WTC11 (cell line): ENCODE results near the gene LEKR1. TPM values are rescaled to one million over a fixed set of nuclear protein-coding genes. Genes with fewer than 3 reads are reported as not detected.

Experiments
- AFF4 ChIP-seq: sonication (generic); formaldehyde crosslinking; IDR thresholded peaks from 2 replicates; pipeline ENCODE4 v1.8.1; 2023; ENCODE audit warnings: mild to moderate bottlenecking, missing genetic modification reagents, borderline replicate concordance
- ARID4B ChIP-seq: sonication (generic); formaldehyde crosslinking; IDR thresholded peaks from 2 replicates; pipeline ENCODE4 v1.8.0; 2023; ENCODE audit warnings: missing genetic modification reagents, mild to moderate bottlenecking, borderline replicate concordance
- ATF1 ChIP-seq: sonication (generic); formaldehyde crosslinking; IDR thresholded peaks from 2 replicates; pipeline ENCODE4 v1.8.1; 2023; ENCODE audit warnings: mild to moderate bottlenecking, moderate library complexity, missing genetic modification reagents
- ATF2 ChIP-seq: sonication (generic); formaldehyde crosslinking; IDR thresholded peaks from 2 replicates; pipeline ENCODE4 v1.8.1; 2022; ENCODE audit warnings: low read depth, missing genetic modification reagents, borderline replicate concordance
- ATF3 ChIP-seq: sonication (generic); formaldehyde crosslinking; conservative IDR thresholded peaks from 2 replicates; pipeline ENCODE4 v1.8.1; 2022; ENCODE audit warnings: mild to moderate bottlenecking, missing genetic modification reagents
- ATF6 ChIP-seq: sonication (generic); formaldehyde crosslinking; IDR thresholded peaks from 2 replicates; pipeline ENCODE4 v1.8.1; 2023; ENCODE audit warnings: mild to moderate bottlenecking, missing genetic modification reagents
- ELF4 ChIP-seq: sonication (generic); formaldehyde crosslinking; IDR thresholded peaks from 2 replicates; pipeline ENCODE4 v1.8.1; 2022; ENCODE audit warnings: low read depth, mild to moderate bottlenecking, moderate library complexity, missing genetic modification reagents
- FOXJ3 ChIP-seq: sonication (generic); formaldehyde crosslinking; IDR thresholded peaks from 2 replicates; pipeline ENCODE4 v1.9.0; 2021; ENCODE audit warnings: missing genetic modification reagents, mild to moderate bottlenecking, borderline replicate concordance
- FOXK1 ChIP-seq: sonication (generic); formaldehyde crosslinking; IDR thresholded peaks from 2 replicates; pipeline ENCODE4 v1.8.0; 2022; ENCODE audit warnings: mild to moderate bottlenecking, moderate library complexity, missing genetic modification reagents
- GTF2I ChIP-seq: fragments of 250-450 bp; sonication (Bioruptor Pico); conservative IDR thresholded peaks from 2 replicates; pipeline ENCODE4 v1.4.0; 2021; ENCODE audit warnings: mild to moderate bottlenecking
- JAZF1 ChIP-seq: fragments of 250-450 bp; sonication (Bioruptor Pico); IDR thresholded peaks from 2 replicates; pipeline ENCODE4 v1.9.0; 2021; ENCODE audit warnings: moderate library complexity, mild to moderate bottlenecking, inconsistent platforms
- NR2C2 ChIP-seq: sonication (generic); formaldehyde crosslinking; IDR thresholded peaks from 2 replicates; pipeline ENCODE4 v1.8.0; 2022; ENCODE audit warnings: mild to moderate bottlenecking, missing genetic modification reagents
- RORB ChIP-seq: fragments of 250-450 bp; sonication (Bioruptor Pico); IDR thresholded peaks from 2 replicates; pipeline ENCODE4 v1.9.0; 2021; ENCODE audit warnings: mild to moderate bottlenecking
- TCF7 ChIP-seq: sonication (generic); formaldehyde crosslinking; IDR thresholded peaks from 2 replicates; pipeline ENCODE4 v1.8.0; 2022; ENCODE audit warnings: mild to moderate bottlenecking, low read depth, missing genetic modification reagents, moderate library complexity
- TEAD1 ChIP-seq: sonication (generic); formaldehyde crosslinking; IDR thresholded peaks from 2 replicates; pipeline ENCODE4 v1.8.0; 2022; ENCODE audit warnings: mild to moderate bottlenecking, missing genetic modification reagents
- USF1 ChIP-seq: sonication (generic); formaldehyde crosslinking; IDR thresholded peaks from 2 replicates; pipeline ENCODE4 v1.8.0; 2022; ENCODE audit warnings: mild to moderate bottlenecking, missing genetic modification reagents
- ZBTB21 ChIP-seq: sonication (generic); formaldehyde crosslinking; IDR thresholded peaks from 2 replicates; pipeline ENCODE4 v1.8.1; 2023; ENCODE audit warnings: mild to moderate bottlenecking, missing genetic modification reagents, borderline replicate concordance
- ZNF138 ChIP-seq: sonication (generic); formaldehyde crosslinking; conservative IDR thresholded peaks from 2 replicates; pipeline ENCODE4 v1.8.1; 2022; ENCODE audit warnings: mild to moderate bottlenecking, moderate library complexity, missing genetic modification reagents
- ZNF219 ChIP-seq: sonication (generic); formaldehyde crosslinking; IDR thresholded peaks from 2 replicates; pipeline ENCODE4 v1.8.0; 2023; ENCODE audit warnings: missing genetic modification reagents, mild to moderate bottlenecking, borderline replicate concordance
- ZNF232 ChIP-seq: sonication (generic); formaldehyde crosslinking; IDR thresholded peaks from 2 replicates; pipeline ENCODE4 v1.8.0; 2022; ENCODE audit warnings: mild to moderate bottlenecking, missing genetic modification reagents
- ZNF416 ChIP-seq: fragments of 250-450 bp; sonication (Bioruptor Pico); IDR thresholded peaks from 2 replicates; pipeline ENCODE4 v1.9.0; 2021; ENCODE audit warnings: mild to moderate bottlenecking, inconsistent platforms
- ZNF423 ChIP-seq: fragments of 250-450 bp; sonication (Bioruptor Pico); IDR thresholded peaks from 2 replicates; pipeline ENCODE4 v2.1.2; 2022; ENCODE audit warnings: mild to moderate bottlenecking, moderate library complexity
- ZNF512 ChIP-seq: sonication (generic); formaldehyde crosslinking; IDR thresholded peaks from 2 replicates; pipeline ENCODE4 v1.8.1; 2022; ENCODE audit warnings: missing genetic modification reagents, borderline replicate concordance
- total RNA-seq: library from RNA; stranded (reverse); gene quantifications from 3 replicates; pipeline ENCODE4 v1.2.3, GENCODE V29; 2021

The LEKR1 gene
- total RNA-seq, 1 experiment from 2014 or later, result 0.09 TPM

- TF ChIP-seq ZNF232 (CRISPR knock-in tag) (peak; percentile 95), GTF2I (CRISPR knock-in tag) (no peak), AFF4 (CRISPR knock-in tag) (0 out of 2 replicates have a peak, but pooled peaks have one; percentile 73), ZBTB21 (CRISPR knock-in tag) (no peak; the same call in 1 of the 2 replicates), USF1 (CRISPR knock-in tag) (peak; percentile 66), ATF2 (CRISPR knock-in tag) (no peak), TEAD1 (peak; percentile 95), NR2C2 (CRISPR knock-in tag) (peak; percentile 25; the same call in 1 of the 2 replicates), FOXK1 (CRISPR knock-in tag) (no peak; the same call in 1 of the 2 replicates), TCF7 (CRISPR knock-in tag) (no peak), ZNF423 (CRISPR knock-in tag) (no peak), ZNF512 (no peak), FOXJ3 (CRISPR knock-in tag) (no peak), ELF4 (CRISPR knock-in tag) (no peak), ZNF219 (0 out of 2 replicates have a peak, but pooled peaks have one; percentile 58), ATF1 (CRISPR knock-in tag) (no peak), ZNF138 (CRISPR knock-in tag) (no peak; the same call in 1 of the 2 replicates), RORB (no peak), ZNF416 (no peak), ARID4B (CRISPR knock-in tag) (peak; percentile 54; the same call in 1 of the 2 replicates), JAZF1 (CRISPR knock-in tag) (no peak), ATF3 (no peak), ATF6 (CRISPR knock-in tag) (no peak)
Measured at GRCh38 chr3:157088601-157089454, 262.7 kb downstream of the LEKR1 start (continued).
